Cortex of kidney (tissue), 1 donor: Measurements from ENCODE around the gene FAM217B.

Experiments
- DNase-seq: peaks from one replicate; lab custom pipeline; 2025; lab: John Stamatoyannopoulos, UW

Gene FAM217B

GRCh38 chr20:59976156-59976782 lies 36.1 kb downstream of the FAM217B start:
- DNase-seq = no peak

- no peak for DNase-seq
These were observed 36.9 kb downstream of the FAM217B start for GRCh38 chr20:59977086-59977485.

- DNase-seq = no peak
These were observed 42.9 kb downstream of the FAM217B start for GRCh38 chr20:59983076-59983475.

- no peak for DNase-seq
These were observed 44.4 kb downstream of the FAM217B start for GRCh38 chr20:59984541-59984940.

- no peak for DNase-seq
These were observed 45.0 kb downstream of the FAM217B start for GRCh38 chr20:59985164-59985563.

- no peak for DNase-seq
These were observed 45.7 kb downstream of the FAM217B start for GRCh38 chr20:59985864-59986263.

- no peak for DNase-seq
These were observed 46.9 kb downstream of the FAM217B start for GRCh38 chr20:59987135-59987534.

GRCh38 chr20:59988141-59988540 lies 48.0 kb downstream of the FAM217B start:
- DNase-seq = no peak

- DNase-seq = no peak
These were observed 52.4 kb downstream of the FAM217B start for GRCh38 chr20:59992526-59993084.

- no peak for DNase-seq
These were observed 53.7 kb downstream of the FAM217B start for GRCh38 chr20:59993736-59994430.

- no peak for DNase-seq
These were observed 54.5 kb downstream of the FAM217B start for GRCh38 chr20:59994697-59995122.

- DNase-seq = no peak
These were observed 55.9 kb downstream of the FAM217B start for GRCh38 chr20:59996108-59996507.

- DNase-seq = no peak
These were observed 57.7 kb downstream of the FAM217B start for GRCh38 chr20:59997896-59998295.
